Measurements from ENCODE around the gene DAP. TPM values are rescaled to one million over a fixed set of nuclear protein-coding genes. Genes with fewer than 3 reads are reported as not detected.
"Not testable (repeated sequence)": the region's sequence is repeated elsewhere in the genome, so short reads cannot be mapped to it uniquely, and the experiment has no call there.

The DAP gene
- total and polyA plus RNA-seq, 2 experiments from 2014 or later: 35.7 to 37.6 TPM

- H3K4me3 ChIP-seq; H3K9me2 ChIP-seq (ENCODE audit: insufficient read depth); H3K4me1 ChIP-seq (ENCODE audit: insufficient read depth); H3K27me3 ChIP-seq (ENCODE audit: insufficient read depth); H3K27ac ChIP-seq (ENCODE audit: low read depth); H3K36me3 Mint-ChIP-seq (ENCODE audit: low read depth); H3K27me3 Mint-ChIP-seq (ENCODE audit: insufficient read depth, low read depth, poor library complexity); H2AFZ ChIP-seq; ATAC-seq; H3K36me3 ChIP-seq (ENCODE audit: insufficient read depth); H3K4me1 Mint-ChIP-seq; H3K4me2 ChIP-seq; DNase-seq (ENCODE audit: low spot score); H3K4me3 Mint-ChIP-seq; H3F3A ChIP-seq (replicated peaks; ENCODE audit: low read depth); H3K27ac Mint-ChIP-seq; H4K20me1 ChIP-seq (replicated peaks; ENCODE audit: insufficient read depth); H3K79me2 ChIP-seq (replicated peaks; ENCODE audit: insufficient read depth): not testable (repeated sequence)
- H3K9me3 Mint-ChIP-seq: peaks cover 29% of the 10 kb centered on the region
Observed at GRCh38 chr5:10780208-10780607, 19.2 kb upstream of the DAP start.

GRCh38 chr5:10779592-10779991 lies 18.6 kb upstream of the DAP start:
- H3K4me2 ChIP-seq: no peak overlapping the region
- H3K36me3 Mint-ChIP-seq (ENCODE audit: low read depth): peaks cover 9% of the 10 kb centered on the region; the same call in 2 of the 3 replicates

More at GRCh38 chr5:10779592-10779991, 18.6 kb upstream of the DAP start:
- H3K9me2 ChIP-seq (ENCODE audit: insufficient read depth): peaks cover 4% of the 10 kb centered on the region; the same call in 1 of the 2 replicates
- Mint-ChIP-seq H3K4me3 (no peak overlapping the region), H3K9me3 (peaks cover 29% of the 10 kb centered on the region), H3K27me3 (ENCODE audit: insufficient read depth, low read depth, poor library complexity) (peaks cover 4% of the 10 kb centered on the region), H3K27ac (no peak overlapping the region), H3K4me1 (no peaks in the 10 kb centered on the region)
- TF ChIP-seq EZH2 (IDR thresholded peaks at IDR 0.05; ENCODE audit: low read depth, unreplicated experiment) (no peak), ETS1 (IDR thresholded peaks at IDR 0.05) (no peak), NANOG (IDR thresholded peaks at IDR 0.05; ENCODE audit: borderline replicate concordance) (no peak), POLR2AphosphoS5 (IDR thresholded peaks at IDR 0.05; ENCODE audit: low read depth) (no peak), ZNF462 (CRISPR knock-in tag; IDR thresholded peaks at IDR 0.05) (no peak), ZNF331 (CRISPR knock-in tag; IDR thresholded peaks at IDR 0.05; ENCODE audit: low read depth) (no peak), CTCF (conservative IDR thresholded peaks at IDR 0.05; ENCODE audit: low read depth in 2 of 2) (no peak), STAT1 (IDR thresholded peaks at IDR 0.05; ENCODE audit: unreplicated experiment) (no peak), CREB1 (CRISPR knock-in tag; IDR thresholded peaks at IDR 0.05; ENCODE audit: low read depth) (no peak), ZNF114 (CRISPR knock-in tag; IDR thresholded peaks at IDR 0.05) (no peak)
- no peaks in the 10 kb centered on the region for H4K20me1 ChIP-seq (replicated peaks; ENCODE audit: insufficient read depth)
- DNase-seq (ENCODE audit: low spot score) (no peak), ATAC-seq (no peak)
- no peaks in the 10 kb centered on the region for H3K27me3 ChIP-seq (ENCODE audit: insufficient read depth)
- no peak overlapping the region for H2AFZ ChIP-seq
- no peaks in the 10 kb centered on the region for H3K79me2 ChIP-seq (replicated peaks; ENCODE audit: insufficient read depth)
- no peaks in the 10 kb centered on the region for H3K4me1 ChIP-seq (ENCODE audit: insufficient read depth)
- H3K27ac ChIP-seq (ENCODE audit: low read depth): no peak overlapping the region
- H3F3A ChIP-seq (replicated peaks; ENCODE audit: low read depth): no peaks in the 10 kb centered on the region
- no peaks in the 10 kb centered on the region for H3K36me3 ChIP-seq (ENCODE audit: insufficient read depth)
- H3K4me3 ChIP-seq: no peak overlapping the region
